H54 (cell line): Measurements from ENCODE around the gene SYT15.
"Not testable (repeated sequence)": the region's sequence is repeated elsewhere in the genome, so short reads cannot be mapped to it uniquely, and the experiment has no call there.

Experiments used
- DNase-seq: peaks from one replicate; pipeline ENCODE4 v3.0.0; 2011; ENCODE audit warnings: low spot score, mixed read lengths; ENCODE audit not compliant: insufficient read length
- FAIRE-seq: peaks from 3 replicates; lab custom pipeline; 2011; peaks lifted over from hg19 to GRCh38; lab: Jason Lieb, UNC
- POLR2A ChIP-seq: IDR thresholded peaks from 2 replicates; pipeline ENCODE4 v1.6.1; 2011; ENCODE audit warnings: low read depth, mild to moderate bottlenecking, low read length

The SYT15 gene

GRCh38 chr10:46557319-46558121 is 21.4 kb upstream of the SYT15 start:
- TF ChIP-seq POLR2A = no peak
- no peak for FAIRE-seq
- no peak for DNase-seq

DNA sequence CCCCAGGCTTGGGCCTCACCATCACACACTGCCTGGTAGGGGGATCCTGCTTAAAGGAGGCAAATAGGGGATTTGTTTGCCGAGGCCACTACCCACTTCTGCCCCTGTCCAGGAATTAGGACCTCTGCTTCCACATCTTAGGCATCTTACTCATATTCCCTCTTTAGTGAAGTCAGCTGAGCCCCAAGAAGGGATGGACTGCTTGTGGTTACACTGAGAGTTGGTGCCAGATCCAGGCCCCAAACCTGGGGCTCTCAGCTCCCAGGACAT is 20.9 kb upstream of the SYT15 start:
- DNase-seq (no peak), FAIRE-seq (no peak)
- no peak for TF ChIP-seq POLR2A

DNA sequence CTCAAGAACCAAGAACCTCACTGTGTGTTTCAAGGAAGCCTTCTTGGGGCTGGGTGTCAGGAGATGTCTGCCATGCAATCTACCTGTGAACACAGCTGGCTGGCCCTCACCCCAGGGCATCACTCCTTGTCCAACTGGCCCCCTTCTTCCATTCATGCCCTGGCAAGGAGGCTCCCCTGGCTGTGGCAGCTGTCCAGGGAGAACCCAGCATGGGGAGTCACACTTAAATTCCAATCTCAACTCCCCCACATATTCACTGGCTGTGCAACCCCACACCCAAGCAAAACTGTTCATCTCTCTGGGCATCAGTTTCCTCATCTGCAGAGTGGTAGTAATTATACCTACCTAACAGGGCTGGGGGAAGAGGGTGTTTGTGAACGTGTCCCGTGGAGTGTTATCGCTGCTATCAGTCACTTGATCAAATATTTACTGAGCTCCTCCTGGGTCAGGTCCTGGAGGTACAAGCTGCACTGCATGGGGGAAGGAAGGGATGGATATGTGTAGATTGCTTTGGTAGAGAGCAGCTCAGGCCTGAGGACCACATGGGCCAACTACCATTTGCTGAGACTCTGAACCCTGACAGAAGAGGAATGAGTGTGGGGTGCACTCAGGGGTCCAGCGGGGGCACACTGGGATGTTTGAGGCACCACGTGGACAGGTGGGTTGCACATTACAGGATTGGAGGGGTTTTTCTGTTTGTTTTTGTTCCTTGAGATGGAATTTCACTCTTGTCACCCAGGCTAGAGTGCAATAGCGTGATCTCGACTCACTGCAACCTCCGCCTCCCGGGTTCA is 20.3 kb upstream of the SYT15 start:
- no peak for DNase-seq
- TF ChIP-seq POLR2A = no peak
- no peak for FAIRE-seq

- DNase-seq (no peak), FAIRE-seq (no peak)
- no peak for TF ChIP-seq POLR2A
Measured at GRCh38 chr10:46559231-46559671, 19.7 kb upstream of the SYT15 start.

- TF ChIP-seq POLR2A = no peak
- no peak for FAIRE-seq
- DNase-seq = no peak
Measured at GRCh38 chr10:46560381-46560780, 18.5 kb upstream of the SYT15 start.

DNA sequence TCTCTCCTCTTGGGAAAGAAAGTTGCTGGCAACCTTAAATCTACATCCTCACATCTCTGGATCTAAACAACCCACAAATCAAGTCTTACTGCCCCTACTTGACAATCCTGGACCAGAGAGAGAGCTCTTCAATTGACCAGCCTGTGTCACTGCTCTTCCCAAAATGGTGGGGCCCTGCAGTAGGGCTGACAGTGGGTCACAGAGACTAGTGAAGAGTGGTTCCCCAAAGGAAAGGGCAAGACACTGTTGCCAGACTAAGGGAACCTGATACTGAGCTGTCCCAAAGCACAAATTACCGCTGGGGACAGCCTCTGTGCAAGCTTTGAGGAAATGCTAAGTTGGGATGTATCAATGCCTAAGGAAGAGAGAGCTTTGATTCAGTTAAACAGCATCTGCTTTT is 18.0 kb upstream of the SYT15 start:
- DNase-seq (no peak), FAIRE-seq (no peak)
- TF ChIP-seq POLR2A = no peak

GRCh38 chr10:46565591-46566332 is 13.2 kb upstream of the SYT15 start:
- FAIRE-seq = peak; percentile 69
- DNase-seq = not testable (repeated sequence)

DNA sequence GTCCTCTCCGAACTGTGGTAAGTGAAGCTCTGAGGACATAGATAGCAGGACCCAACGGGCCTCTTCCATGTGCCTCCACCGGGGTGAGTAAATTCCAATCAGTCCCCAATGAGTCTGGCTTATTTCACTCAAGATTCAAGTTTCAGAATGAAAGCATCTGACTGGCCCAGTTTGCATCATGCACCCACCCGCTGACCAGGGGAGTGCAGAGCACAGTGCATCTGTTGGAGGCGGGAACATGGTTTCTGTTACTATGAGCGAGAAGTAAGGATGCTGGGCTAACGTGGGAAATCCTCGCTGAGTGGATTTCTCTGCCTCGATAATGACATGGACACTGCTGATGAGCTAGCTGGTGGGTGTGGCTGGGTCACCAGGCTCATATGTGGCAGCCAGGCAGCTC is 11.8 kb upstream of the SYT15 start:
- not testable (repeated sequence) for DNase-seq, FAIRE-seq

DNA sequence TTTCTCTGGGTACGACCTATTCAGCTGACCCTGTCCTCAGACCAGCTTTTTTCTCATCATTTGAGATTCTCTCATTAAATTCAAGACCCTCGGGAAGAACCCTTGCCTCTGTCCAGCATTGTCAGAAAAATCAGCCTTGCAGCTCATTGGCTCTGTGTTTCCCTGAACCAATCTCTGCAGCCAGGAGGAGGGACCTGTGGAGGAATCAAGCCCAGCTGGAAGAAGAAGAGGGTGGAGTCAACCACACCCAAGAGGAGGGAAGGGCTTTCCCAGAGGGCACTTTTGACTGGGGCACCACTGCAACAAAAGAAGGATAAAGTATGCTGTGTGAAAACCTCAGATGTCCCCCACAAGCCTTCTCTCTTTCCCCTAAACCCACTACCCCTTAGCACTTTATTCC is 8.3 kb upstream of the SYT15 start:
- not testable (repeated sequence) for FAIRE-seq, DNase-seq

DNA sequence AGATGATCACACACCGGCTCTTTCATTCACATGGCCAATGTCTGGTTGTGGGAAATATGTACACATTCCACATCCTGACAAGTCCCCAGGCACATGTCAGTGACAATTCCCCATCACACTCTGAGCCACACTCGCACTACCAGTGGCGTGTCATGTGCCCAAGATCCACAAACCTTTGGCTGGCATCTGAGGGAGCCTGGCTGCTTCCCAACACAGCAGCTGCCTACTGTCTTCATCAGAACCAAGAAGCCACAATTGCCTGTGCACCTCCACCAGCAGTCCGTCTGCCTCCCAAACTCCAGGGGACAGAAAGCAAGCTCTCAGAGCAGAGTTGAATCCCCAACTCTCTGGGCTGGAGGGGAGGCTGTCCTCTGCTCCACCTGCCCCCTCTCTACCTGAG is 6.2 kb upstream of the SYT15 start:
- not testable (repeated sequence) for FAIRE-seq, DNase-seq

DNA sequence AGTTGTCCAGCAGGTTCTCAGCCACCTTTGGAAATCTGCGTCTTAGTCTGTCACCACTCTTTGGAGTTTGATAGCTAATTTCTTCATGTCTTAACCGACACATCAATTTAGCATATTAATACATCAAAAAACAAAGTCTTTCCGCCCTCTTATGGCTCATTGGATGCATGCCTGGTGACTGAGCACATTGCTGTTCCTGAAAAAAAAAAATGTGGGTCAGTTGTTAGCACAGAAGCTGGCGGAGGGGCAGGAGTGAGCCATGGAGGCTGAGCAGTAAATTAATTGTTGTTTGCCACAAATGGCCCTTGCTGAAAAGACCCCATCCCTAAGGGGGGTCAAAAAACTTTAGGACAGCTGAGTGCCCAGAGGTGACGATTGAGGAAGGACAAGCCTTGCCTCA is 5.6 kb upstream of the SYT15 start:
- FAIRE-seq, DNase-seq: not testable (repeated sequence)

- DNase-seq, FAIRE-seq: not testable (repeated sequence)
Measured at GRCh38 chr10:46573884-46574283, 5.0 kb upstream of the SYT15 start.

- DNase-seq, FAIRE-seq: not testable (repeated sequence)
Measured at GRCh38 chr10:46577624-46578473, 1.1 kb upstream of the SYT15 start.

- not testable (repeated sequence) for DNase-seq, FAIRE-seq
Measured at GRCh38 chr10:46579378-46579777, 450 bp downstream of the SYT15 start.

DNA sequence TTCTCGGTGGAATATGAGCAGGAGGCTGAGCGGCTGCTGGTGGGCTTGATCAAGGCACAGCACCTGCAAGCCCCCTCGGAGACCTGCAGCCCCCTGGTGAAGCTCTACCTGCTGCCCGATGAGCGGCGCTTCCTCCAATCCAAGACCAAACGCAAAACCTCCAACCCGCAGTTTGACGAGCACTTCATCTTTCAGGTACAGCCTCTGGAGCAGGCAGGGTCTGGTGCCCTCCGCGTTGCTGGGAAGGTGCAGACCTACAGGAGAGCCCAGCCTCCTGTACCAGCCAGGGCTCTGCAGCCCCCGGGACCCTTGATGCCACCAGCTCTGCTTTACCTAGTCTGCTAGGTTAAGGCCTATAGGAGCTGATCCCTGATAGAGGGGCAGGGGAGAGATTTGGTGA is 3.1 kb downstream of the SYT15 start:
- FAIRE-seq, DNase-seq: not testable (repeated sequence)

- FAIRE-seq, DNase-seq: not testable (repeated sequence)
Measured at GRCh38 chr10:46582568-46582967, 3.6 kb downstream of the SYT15 start.

GRCh38 chr10:46584196-46584595 is 5.3 kb downstream of the SYT15 start:
- not testable (repeated sequence) for FAIRE-seq, DNase-seq

DNA sequence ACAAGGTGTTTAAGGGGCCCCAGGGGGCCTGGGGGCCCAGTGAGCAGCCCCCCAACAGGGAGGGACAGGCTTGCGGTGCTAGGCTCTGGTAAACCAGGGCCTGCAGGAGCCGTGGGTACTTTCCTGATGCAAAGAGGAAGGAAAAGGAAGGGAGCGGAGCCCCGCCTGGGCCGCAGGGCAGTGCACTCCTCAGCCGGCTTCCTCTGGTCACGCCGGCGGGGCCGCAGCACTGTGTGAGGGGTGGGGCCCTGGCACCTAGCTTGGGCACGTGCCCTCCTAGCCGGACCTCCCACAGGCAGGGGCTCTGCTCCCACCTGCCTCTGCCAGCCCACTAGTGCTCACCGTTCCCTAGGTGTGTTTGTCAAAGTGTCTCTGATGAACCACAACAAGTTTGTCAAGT is 6.3 kb downstream of the SYT15 start:
- not testable (repeated sequence) for FAIRE-seq, DNase-seq

- DNase-seq, FAIRE-seq: not testable (repeated sequence)
Measured at GRCh38 chr10:46587546-46587945, 8.6 kb downstream of the SYT15 start.
